Activated CD8-positive, alpha-beta T cell treated with anti-CD3 and anti-CD28 coated beads for 36 hours (primary cell): Measurements from ENCODE around the gene GLI1. TPM values are rescaled to one million over a fixed set of nuclear protein-coding genes. Genes with fewer than 3 reads are reported as not detected.

ENCODE experiments used
- ATAC-seq: fragments of 200-7000 bp; cut with Tn5 transposase; one replicate; pipeline ENCODE4 v1.10.0; 2021; ENCODE audit warnings: mild to moderate bottlenecking, moderate library complexity
- CTCF ChIA-PET: fragments of 350-600 bp; sonication (Branson Sonifier 250); formaldehyde crosslinking; loops from one replicate; lab custom pipeline; 2021; ENCODE audit warnings: antibody characterized with exemption; lab: Charles Lee
- POLR2A ChIA-PET: fragments of 350-600 bp; sonication (Branson Sonifier 250); formaldehyde crosslinking; loops from one replicate; lab custom pipeline; 2021; ENCODE audit warnings: antibody characterized with exemption; lab: Charles Lee
- DNase-seq: peaks from one replicate; pipeline ENCODE4 v3.0.0-alpha.2; 2020
- H3K27ac Mint-ChIP-seq: one replicate; pipeline ENCODE4 v1.8.0; 2021; ENCODE audit warnings: mild to moderate bottlenecking, mixed read lengths
- H3K27me3 Mint-ChIP-seq: one replicate; pipeline ENCODE4 v1.8.0; 2021; ENCODE audit warnings: mixed read lengths
- H3K36me3 Mint-ChIP-seq: one replicate; pipeline ENCODE4 v1.8.0; 2021; ENCODE audit warnings: low read depth, mixed read lengths
- H3K4me1 Mint-ChIP-seq: one replicate; pipeline ENCODE4 v1.8.0; 2021; ENCODE audit warnings: low read depth, mixed read lengths
- H3K4me3 Mint-ChIP-seq: one replicate; pipeline ENCODE4 v1.8.0; 2021; ENCODE audit warnings: mild to moderate bottlenecking, moderate library complexity, mixed read lengths
- H3K9me3 Mint-ChIP-seq: one replicate; pipeline ENCODE4 v1.8.0; 2021; ENCODE audit warnings: mixed read lengths
- intact Hi-C: fragments of 100-400 bp; cut with micrococcal nuclease; formaldehyde crosslinking; loops from one replicate; pipeline ENCODE4 v1.10.0; 2022
- total RNA-seq, 2 experiments: library from RNA; stranded (reverse); gene quantifications; one replicate each; pipeline ENCODE4 v1.2.3, GENCODE V29; 2021
- TF ChIP-seq, protein P1 (sequence below): fragments of 200-600 bp; IDR thresholded peaks from one replicate; pipeline ENCODE4 v1.8.0; 2022; ENCODE audit warnings: antibody characterized with exemption, mild to moderate bottlenecking

GLI1 gene
- total RNA-seq, 2 experiments from 2014 or later, result 0.20 to 0.83 TPM

DNA sequence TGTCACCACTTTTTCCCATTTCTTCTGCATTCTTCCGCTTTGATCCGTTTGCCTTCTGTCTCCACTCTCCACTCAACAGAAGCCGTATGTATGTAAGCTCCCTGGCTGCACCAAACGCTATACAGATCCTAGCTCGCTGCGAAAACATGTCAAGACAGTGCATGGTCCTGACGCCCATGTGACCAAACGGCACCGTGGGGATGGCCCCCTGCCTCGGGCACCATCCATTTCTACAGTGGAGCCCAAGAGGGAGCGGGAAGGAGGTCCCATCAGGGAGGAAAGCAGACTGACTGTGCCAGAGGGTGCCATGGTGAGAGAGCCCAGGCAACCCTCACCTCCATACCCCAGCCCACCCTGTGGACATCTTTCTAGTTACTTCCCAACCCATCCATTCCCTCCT, 8.3 kb downstream of the GLI1 start:
- DNase-seq (no peak), ATAC-seq (no peak)
- no peak overlapping the region for H3K27ac Mint-ChIP-seq
- H3K36me3 Mint-ChIP-seq, result peaks cover 26% of the 10 kb centered on the region
- no peaks in the 10 kb centered on the region for H3K9me3 Mint-ChIP-seq
- ChIA-PET POLR2A (interaction anchor here (0.6 to 1.3 kb wide), 3 partner anchors 9 to 742 kb away, joined by 3 read pairs; no protein-coding TSS in a partner anchor), CTCF (interaction anchor here (1.7 kb wide), 1 partner anchor 9 kb away, joined by 3 read pairs; no protein-coding TSS in a partner anchor)
- peaks cover 21% of the 10 kb centered on the region for H3K4me1 Mint-ChIP-seq
- H3K27me3 Mint-ChIP-seq, result no peaks in the 10 kb centered on the region
- intact Hi-C loops, result no loop called here
- H3K4me3 Mint-ChIP-seq, result no peak overlapping the region
- TF ChIP-seq, protein P1, sequence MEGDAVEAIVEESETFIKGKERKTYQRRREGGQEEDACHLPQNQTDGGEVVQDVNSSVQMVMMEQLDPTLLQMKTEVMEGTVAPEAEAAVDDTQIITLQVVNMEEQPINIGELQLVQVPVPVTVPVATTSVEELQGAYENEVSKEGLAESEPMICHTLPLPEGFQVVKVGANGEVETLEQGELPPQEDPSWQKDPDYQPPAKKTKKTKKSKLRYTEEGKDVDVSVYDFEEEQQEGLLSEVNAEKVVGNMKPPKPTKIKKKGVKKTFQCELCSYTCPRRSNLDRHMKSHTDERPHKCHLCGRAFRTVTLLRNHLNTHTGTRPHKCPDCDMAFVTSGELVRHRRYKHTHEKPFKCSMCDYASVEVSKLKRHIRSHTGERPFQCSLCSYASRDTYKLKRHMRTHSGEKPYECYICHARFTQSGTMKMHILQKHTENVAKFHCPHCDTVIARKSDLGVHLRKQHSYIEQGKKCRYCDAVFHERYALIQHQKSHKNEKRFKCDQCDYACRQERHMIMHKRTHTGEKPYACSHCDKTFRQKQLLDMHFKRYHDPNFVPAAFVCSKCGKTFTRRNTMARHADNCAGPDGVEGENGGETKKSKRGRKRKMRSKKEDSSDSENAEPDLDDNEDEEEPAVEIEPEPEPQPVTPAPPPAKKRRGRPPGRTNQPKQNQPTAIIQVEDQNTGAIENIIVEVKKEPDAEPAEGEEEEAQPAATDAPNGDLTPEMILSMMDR, result no peak

DNA sequence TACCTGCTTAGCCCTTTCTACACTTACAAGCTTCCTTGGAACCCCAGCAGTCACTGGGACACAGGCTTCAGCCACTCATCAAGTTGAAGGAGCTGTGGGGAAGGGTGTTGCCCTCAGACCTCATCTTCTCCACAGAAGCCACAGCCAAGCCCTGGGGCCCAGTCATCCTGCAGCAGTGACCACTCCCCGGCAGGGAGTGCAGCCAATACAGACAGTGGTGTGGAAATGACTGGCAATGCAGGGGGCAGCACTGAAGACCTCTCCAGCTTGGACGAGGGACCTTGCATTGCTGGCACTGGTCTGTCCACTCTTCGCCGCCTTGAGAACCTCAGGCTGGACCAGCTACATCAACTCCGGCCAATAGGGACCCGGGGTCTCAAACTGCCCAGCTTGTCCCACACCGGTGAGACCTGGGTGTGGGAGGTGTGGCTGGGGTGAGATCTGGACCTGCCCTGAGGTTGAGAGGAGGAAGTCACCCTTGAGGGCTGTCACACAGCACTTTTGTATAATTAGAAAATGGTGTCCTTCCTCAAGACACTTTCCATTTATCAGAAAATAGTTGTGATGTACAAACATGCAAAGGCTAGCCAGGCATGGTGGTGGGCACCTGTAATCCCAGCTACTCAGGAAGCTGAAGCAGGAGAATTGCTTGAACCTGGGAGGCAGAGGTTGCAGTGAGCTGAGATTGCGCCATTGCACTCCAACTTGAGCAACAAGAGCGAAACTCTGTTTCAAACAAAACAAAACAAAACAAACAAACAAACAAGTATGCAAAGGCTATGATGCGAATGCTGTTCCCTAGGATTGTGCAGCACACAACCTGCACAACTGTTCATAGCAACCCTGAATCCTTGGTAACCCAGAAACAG, 9.9 kb downstream of the GLI1 start:
- Mint-ChIP-seq H3K36me3 (peaks cover 38% of the 10 kb centered on the region), H3K9me3 (no peaks in the 10 kb centered on the region), H3K4me3 (no peak overlapping the region), H3K27me3 (no peaks in the 10 kb centered on the region), H3K27ac (no peak overlapping the region), H3K4me1 (peaks cover 22% of the 10 kb centered on the region)
- ChIA-PET CTCF (interaction anchor here (0.5 to 2.2 kb wide), 4 partner anchors 11 to 204 kb away, joined by 3 to 7 read pairs (median 4); partner anchors contain the start of gene GLI1), POLR2A (interaction anchor here (0.6 to 1.5 kb wide), 4 partner anchors 9 to 11 kb away, joined by 3 to 4 read pairs (median 3); no protein-coding TSS in a partner anchor)
- ATAC-seq (no peak), DNase-seq (no peak)
- intact Hi-C loops, result no loop called here
- TF ChIP-seq, protein P1, result no peak

DNA sequence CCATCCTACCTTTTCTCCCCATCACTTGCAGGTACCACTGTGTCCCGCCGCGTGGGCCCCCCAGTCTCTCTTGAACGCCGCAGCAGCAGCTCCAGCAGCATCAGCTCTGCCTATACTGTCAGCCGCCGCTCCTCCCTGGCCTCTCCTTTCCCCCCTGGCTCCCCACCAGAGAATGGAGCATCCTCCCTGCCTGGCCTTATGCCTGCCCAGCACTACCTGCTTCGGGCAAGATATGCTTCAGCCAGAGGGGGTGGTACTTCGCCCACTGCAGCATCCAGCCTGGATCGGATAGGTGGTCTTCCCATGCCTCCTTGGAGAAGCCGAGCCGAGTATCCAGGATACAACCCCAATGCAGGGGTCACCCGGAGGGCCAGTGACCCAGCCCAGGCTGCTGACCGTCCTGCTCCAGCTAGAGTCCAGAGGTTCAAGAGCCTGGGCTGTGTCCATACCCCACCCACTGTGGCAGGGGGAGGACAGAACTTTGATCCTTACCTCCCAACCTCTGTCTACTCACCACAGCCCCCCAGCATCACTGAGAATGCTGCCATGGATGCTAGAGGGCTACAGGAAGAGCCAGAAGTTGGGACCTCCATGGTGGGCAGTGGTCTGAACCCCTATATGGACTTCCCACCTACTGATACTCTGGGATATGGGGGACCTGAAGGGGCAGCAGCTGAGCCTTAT, 10.8 kb downstream of the GLI1 start:
- ChIA-PET POLR2A (interaction anchor here (0.6 to 1.5 kb wide), 3 partner anchors 10 to 48 kb away, joined by 3 to 4 read pairs (median 3); no protein-coding TSS in a partner anchor), CTCF (interaction anchor here (1.3 to 2.2 kb wide), 4 partner anchors 8 to 231 kb away, joined by 3 to 11 read pairs (median 6); partner anchors contain the start of gene GLI1)
- H3K27ac Mint-ChIP-seq, result no peak overlapping the region
- H3K9me3 Mint-ChIP-seq, result no peaks in the 10 kb centered on the region
- TF ChIP-seq, protein P1, result no peak
- ATAC-seq (no peak), DNase-seq (no peak)
- intact Hi-C loops, result no loop called here
- H3K36me3 Mint-ChIP-seq, result peaks cover 42% of the 10 kb centered on the region
- H3K4me3 Mint-ChIP-seq, result no peak overlapping the region
- peaks cover 27% of the 10 kb centered on the region for H3K4me1 Mint-ChIP-seq
- H3K27me3 Mint-ChIP-seq, result no peaks in the 10 kb centered on the region

DNA sequence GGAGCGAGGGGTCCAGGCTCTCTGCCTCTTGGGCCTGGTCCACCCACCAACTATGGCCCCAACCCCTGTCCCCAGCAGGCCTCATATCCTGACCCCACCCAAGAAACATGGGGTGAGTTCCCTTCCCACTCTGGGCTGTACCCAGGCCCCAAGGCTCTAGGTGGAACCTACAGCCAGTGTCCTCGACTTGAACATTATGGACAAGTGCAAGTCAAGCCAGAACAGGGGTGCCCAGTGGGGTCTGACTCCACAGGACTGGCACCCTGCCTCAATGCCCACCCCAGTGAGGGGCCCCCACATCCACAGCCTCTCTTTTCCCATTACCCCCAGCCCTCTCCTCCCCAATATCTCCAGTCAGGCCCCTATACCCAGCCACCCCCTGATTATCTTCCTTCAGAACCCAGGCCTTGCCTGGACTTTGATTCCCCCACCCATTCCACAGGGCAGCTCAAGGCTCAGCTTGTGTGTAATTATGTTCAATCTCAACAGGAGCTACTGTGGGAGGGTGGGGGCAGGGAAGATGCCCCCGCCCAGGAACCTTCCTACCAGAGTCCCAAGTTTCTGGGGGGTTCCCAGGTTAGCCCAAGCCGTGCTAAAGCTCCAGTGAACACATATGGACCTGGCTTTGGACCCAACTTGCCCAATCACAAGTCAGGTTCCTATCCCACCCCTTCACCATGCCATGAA, 11.5 kb downstream of the GLI1 start:
- Mint-ChIP-seq H3K36me3 (peaks cover 47% of the 10 kb centered on the region), H3K27ac (no peak overlapping the region), H3K4me1 (peaks cover 27% of the 10 kb centered on the region), H3K4me3 (no peak overlapping the region), H3K9me3 (no peaks in the 10 kb centered on the region), H3K27me3 (no peaks in the 10 kb centered on the region)
- TF ChIP-seq, protein P1, result no peak
- intact Hi-C loops, result no loop called here
- ATAC-seq (no peak), DNase-seq (no peak)
- CTCF ChIA-PET, result interaction anchor here (1.0 to 1.9 kb wide), 4 partner anchors 9 to 232 kb away, joined by 3 to 11 read pairs (median 4); partner anchors contain the start of gene INHBE
- POLR2A ChIA-PET, result interaction anchor here (1.0 to 1.6 kb wide), 5 partner anchors 9 to 48 kb away, joined by 3 to 8 read pairs (median 4); no protein-coding TSS in a partner anchor
